HepG2 (cell line): ENCODE measurements around the gene INTS1. TPM values are rescaled to one million over a fixed set of nuclear protein-coding genes. Genes with fewer than 3 reads are reported as not detected.

Source experiments
- CREB1 ChIP-seq, 2 experiments: fragments of 450-650 bp in 1 of 2; IDR thresholded peaks; 2 replicates each; pipeline ENCODE4 v1.6.1; 2016 to 2017; ENCODE audit warnings: control low read depth in 1 of 2, mild to moderate bottlenecking in 1 of 2, missing compliant biosample characterization in 1 of 2, missing genetic modification characterization in 1 of 2
- DNMT1 ChIP-seq: sonication (generic); formaldehyde crosslinking; IDR thresholded peaks from 2 replicates; pipeline ENCODE4 v1.5.1; 2020; ENCODE audit warnings: mild to moderate bottlenecking, missing genetic modification reagents
- EZH2 ChIP-seq: conservative IDR thresholded peaks from 2 replicates; pipeline ENCODE4 v1.6.1; 2012; ENCODE audit warnings: mild to moderate bottlenecking, low read depth, low read length, moderate library complexity
- GFI1 ChIP-seq: sonication (generic); formaldehyde crosslinking; IDR thresholded peaks from 2 replicates; pipeline ENCODE4 v1.5.0; 2020; ENCODE audit warnings: missing genetic modification reagents, mild to moderate bottlenecking, borderline replicate concordance
- HCFC1 ChIP-seq: fragments of 150-350 bp; IDR thresholded peaks from 2 replicates; pipeline ENCODE4 v1.6.1; 2014; ENCODE audit warnings: low read depth, low read length
- HNRNPLL ChIP-seq: fragments of 200-400 bp; formaldehyde crosslinking; IDR thresholded peaks from 2 replicates; pipeline ENCODE4 v1.6.1; 2017; ENCODE audit warnings: mild to moderate bottlenecking, low read depth, low read length; ENCODE audit not compliant: poor library complexity, severe bottlenecking
- MXD1 ChIP-seq: sonication (generic); formaldehyde crosslinking; IDR thresholded peaks from 2 replicates; pipeline ENCODE4 v1.4.0; 2020; ENCODE audit warnings: mild to moderate bottlenecking, missing genetic modification reagents
- TCF7 ChIP-seq: sonication (generic); IDR thresholded peaks from 2 replicates; pipeline ENCODE4 v1.6.1; 2016; ENCODE audit warnings: antibody characterized with exemption, low read depth
- ZNF496 ChIP-seq: sonication (generic); formaldehyde crosslinking; IDR thresholded peaks from 2 replicates; pipeline ENCODE4 v1.8.1; 2023; ENCODE audit warnings: mild to moderate bottlenecking, moderate library complexity, missing genetic modification reagents; ENCODE audit not compliant: insufficient replicate concordance
- ZNF598 ChIP-seq: sonication (generic); formaldehyde crosslinking; IDR thresholded peaks from 2 replicates; pipeline ENCODE4 v1.5.1; 2020; ENCODE audit warnings: mild to moderate bottlenecking, missing genetic modification reagents, borderline replicate concordance
- ZSCAN12 ChIP-seq: sonication (generic); formaldehyde crosslinking; IDR thresholded peaks from 2 replicates; pipeline ENCODE4 v1.9.0; 2021; ENCODE audit warnings: mild to moderate bottlenecking, missing genetic modification reagents
- polyA plus RNA-seq, 8 experiments: library from polyadenylated mRNA; depleted of rRNA in 3 of 8; stranded (reverse) in 7 of 8; unstranded in 1 of 8; fragments of >200 nt; fragmentation: Illumina TruSeq in 4 of 8; extraction: Trizol in 4 of 8; gene quantifications; 2 replicates each; pipeline versions ENCODE4 v1.2.1 to v1.2.3, GENCODE V29; 2011 to 2016; ENCODE audit warnings: low read depth in 4 of 8, missing spikeins in 1 of 8, mixed read lengths in 1 of 8; ENCODE audit not compliant: insufficient read depth in 1 of 8
- total RNA-seq, 5 experiments: library from RNA; depleted of rRNA; stranded (reverse); fragments of >200 nt; fragmentation: Illumina TruSeq; extraction: Trizol; gene quantifications; 2 replicates each; pipeline ENCODE4 v1.2.3, GENCODE V29; 2016; ENCODE audit warnings: low read depth in 1 of 5
- TF ChIP-seq, protein P1 (sequence below): sonication (generic); formaldehyde crosslinking; IDR thresholded peaks from 2 replicates; pipeline ENCODE4 v1.4.0; 2020; ENCODE audit warnings: missing genetic modification reagents, mild to moderate bottlenecking, borderline replicate concordance
- TF ChIP-seq, protein P2 (sequence below): IDR thresholded peaks from 2 replicates; pipeline ENCODE4 v1.6.1; 2012; ENCODE audit warnings: low read depth, low read length, improper control_type of control experiment
- TF ChIP-seq, protein P3 (sequence below): sonication (generic); formaldehyde crosslinking; IDR thresholded peaks from 2 replicates; pipeline ENCODE4 v1.4.0; 2020; ENCODE audit warnings: missing genetic modification reagents, borderline replicate concordance
- TF ChIP-seq, protein P4 (sequence below): IDR thresholded peaks from 2 replicates; pipeline ENCODE4 v1.6.1; 2018; ENCODE audit warnings: missing genetic modification reagents
- TF ChIP-seq, protein P5 (sequence below): sonication (generic); formaldehyde crosslinking; IDR thresholded peaks from 2 replicates; pipeline ENCODE4 v1.5.0; 2020; ENCODE audit warnings: mild to moderate bottlenecking, missing genetic modification reagents

INTS1 gene
- total and polyA plus RNA-seq, 2 of the 13 experiments (the other 11 are each of a cell fraction or from before 2014, with no cell fraction given), result 13.7 to 29.0 TPM

DNA sequence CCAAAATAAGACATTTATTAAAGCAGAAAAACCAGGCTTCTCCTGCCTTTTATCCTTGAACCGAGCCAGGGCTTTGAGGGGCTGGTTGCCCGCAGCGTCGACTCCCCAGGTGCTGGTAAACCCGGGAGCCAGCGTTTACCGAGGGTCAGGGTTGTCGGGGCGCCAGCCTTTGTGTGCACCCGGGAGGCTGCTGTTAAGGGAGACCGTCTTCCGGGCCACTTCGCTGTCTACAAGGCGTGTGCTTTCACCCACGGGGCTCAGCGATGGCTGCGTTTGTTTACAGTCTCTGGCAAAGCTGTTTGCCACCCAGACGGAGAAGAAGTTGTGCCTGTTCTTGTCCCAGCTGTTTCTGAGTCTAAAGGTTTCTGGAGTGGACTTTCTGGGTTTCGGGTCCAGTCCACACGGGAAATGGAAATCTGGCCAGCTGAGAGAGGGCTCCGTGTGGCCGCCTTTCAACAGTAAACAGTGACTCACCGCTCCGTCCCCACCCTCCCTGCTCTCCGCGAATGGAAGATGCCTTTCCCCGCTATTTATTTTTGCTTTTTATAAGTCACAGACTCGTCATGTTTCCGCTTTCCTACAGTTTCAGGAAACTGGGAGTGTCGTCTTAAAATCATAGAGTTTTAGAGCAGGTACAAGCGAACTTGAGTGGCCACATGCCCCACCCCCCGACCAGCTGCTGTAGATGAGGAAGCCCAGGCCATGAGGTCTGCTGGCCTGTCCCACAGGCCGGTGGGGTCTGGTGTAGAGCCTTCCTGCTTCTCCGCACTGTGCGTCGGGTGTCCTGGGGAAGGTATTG, 28.5 kb upstream of the INTS1 start (continued):
- TF ChIP-seq, protein P1, sequence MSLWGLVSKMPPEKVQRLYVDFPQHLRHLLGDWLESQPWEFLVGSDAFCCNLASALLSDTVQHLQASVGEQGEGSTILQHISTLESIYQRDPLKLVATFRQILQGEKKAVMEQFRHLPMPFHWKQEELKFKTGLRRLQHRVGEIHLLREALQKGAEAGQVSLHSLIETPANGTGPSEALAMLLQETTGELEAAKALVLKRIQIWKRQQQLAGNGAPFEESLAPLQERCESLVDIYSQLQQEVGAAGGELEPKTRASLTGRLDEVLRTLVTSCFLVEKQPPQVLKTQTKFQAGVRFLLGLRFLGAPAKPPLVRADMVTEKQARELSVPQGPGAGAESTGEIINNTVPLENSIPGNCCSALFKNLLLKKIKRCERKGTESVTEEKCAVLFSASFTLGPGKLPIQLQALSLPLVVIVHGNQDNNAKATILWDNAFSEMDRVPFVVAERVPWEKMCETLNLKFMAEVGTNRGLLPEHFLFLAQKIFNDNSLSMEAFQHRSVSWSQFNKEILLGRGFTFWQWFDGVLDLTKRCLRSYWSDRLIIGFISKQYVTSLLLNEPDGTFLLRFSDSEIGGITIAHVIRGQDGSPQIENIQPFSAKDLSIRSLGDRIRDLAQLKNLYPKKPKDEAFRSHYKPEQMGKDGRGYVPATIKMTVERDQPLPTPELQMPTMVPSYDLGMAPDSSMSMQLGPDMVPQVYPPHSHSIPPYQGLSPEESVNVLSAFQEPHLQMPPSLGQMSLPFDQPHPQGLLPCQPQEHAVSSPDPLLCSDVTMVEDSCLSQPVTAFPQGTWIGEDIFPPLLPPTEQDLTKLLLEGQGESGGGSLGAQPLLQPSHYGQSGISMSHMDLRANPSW, result no peak; the same call in 1 of the 2 replicates
- TF ChIP-seq MXD1 (CRISPR knock-in tag), result no peak
- no peak for TF ChIP-seq ZNF598 (CRISPR knock-in tag)
- TF ChIP-seq HNRNPLL, result no peak
- TF ChIP-seq, protein P2, sequence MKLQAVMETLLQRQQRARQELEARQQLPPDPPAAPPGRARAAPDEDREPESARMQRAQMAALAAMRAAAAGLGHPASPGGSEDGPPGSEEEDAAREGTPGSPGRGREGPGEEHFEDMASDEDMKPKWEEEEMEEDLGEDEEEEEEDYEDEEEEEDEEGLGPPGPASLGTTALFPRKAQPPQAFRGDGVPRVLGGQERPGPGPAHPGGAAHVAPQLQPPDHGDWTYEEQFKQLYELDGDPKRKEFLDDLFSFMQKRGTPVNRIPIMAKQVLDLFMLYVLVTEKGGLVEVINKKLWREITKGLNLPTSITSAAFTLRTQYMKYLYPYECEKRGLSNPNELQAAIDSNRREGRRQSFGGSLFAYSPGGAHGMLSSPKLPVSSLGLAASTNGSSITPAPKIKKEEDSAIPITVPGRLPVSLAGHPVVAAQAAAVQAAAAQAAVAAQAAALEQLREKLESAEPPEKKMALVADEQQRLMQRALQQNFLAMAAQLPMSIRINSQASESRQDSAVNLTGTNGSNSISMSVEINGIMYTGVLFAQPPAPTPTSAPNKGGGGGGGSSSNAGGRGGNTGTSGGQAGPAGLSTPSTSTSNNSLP, result no peak
- 0 out of 2 replicates have a peak, but pooled peaks have one; percentile 24 for TF ChIP-seq ZSCAN12 (CRISPR knock-in tag)
- TF ChIP-seq, protein P3, sequence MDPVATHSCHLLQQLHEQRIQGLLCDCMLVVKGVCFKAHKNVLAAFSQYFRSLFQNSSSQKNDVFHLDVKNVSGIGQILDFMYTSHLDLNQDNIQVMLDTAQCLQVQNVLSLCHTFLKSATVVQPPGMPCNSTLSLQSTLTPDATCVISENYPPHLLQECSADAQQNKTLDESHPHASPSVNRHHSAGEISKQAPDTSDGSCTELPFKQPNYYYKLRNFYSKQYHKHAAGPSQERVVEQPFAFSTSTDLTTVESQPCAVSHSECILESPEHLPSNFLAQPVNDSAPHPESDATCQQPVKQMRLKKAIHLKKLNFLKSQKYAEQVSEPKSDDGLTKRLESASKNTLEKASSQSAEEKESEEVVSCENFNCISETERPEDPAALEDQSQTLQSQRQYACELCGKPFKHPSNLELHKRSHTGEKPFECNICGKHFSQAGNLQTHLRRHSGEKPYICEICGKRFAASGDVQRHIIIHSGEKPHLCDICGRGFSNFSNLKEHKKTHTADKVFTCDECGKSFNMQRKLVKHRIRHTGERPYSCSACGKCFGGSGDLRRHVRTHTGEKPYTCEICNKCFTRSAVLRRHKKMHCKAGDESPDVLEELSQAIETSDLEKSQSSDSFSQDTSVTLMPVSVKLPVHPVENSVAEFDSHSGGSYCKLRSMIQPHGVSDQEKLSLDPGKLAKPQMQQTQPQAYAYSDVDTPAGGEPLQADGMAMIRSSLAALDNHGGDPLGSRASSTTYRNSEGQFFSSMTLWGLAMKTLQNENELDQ (CRISPR knock-in tag), result no peak
- peak; percentile 69; the same call in 1 of the 2 replicates for TF ChIP-seq GFI1 (CRISPR knock-in tag)
- TF ChIP-seq EZH2, result no peak
- no peak for TF ChIP-seq DNMT1 (CRISPR knock-in tag)
- peak; percentile 14; the same call in 1 of the 2 replicates for TF ChIP-seq TCF7
- TF ChIP-seq, protein P4, sequence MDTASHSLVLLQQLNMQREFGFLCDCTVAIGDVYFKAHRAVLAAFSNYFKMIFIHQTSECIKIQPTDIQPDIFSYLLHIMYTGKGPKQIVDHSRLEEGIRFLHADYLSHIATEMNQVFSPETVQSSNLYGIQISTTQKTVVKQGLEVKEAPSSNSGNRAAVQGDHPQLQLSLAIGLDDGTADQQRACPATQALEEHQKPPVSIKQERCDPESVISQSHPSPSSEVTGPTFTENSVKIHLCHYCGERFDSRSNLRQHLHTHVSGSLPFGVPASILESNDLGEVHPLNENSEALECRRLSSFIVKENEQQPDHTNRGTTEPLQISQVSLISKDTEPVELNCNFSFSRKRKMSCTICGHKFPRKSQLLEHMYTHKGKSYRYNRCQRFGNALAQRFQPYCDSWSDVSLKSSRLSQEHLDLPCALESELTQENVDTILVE, result no peak
- no peak for TF ChIP-seq HCFC1
- peak; percentile 47 for TF ChIP-seq CREB1 (IDR thresholded peaks at IDR 0.05)
- TF ChIP-seq CREB1 (CRISPR knock-in tag; IDR thresholded peaks at IDR 0.05), result no peak; the same call in 1 of the 2 replicates
- no peak for TF ChIP-seq ZNF496 (CRISPR knock-in tag)
- TF ChIP-seq, protein P5, sequence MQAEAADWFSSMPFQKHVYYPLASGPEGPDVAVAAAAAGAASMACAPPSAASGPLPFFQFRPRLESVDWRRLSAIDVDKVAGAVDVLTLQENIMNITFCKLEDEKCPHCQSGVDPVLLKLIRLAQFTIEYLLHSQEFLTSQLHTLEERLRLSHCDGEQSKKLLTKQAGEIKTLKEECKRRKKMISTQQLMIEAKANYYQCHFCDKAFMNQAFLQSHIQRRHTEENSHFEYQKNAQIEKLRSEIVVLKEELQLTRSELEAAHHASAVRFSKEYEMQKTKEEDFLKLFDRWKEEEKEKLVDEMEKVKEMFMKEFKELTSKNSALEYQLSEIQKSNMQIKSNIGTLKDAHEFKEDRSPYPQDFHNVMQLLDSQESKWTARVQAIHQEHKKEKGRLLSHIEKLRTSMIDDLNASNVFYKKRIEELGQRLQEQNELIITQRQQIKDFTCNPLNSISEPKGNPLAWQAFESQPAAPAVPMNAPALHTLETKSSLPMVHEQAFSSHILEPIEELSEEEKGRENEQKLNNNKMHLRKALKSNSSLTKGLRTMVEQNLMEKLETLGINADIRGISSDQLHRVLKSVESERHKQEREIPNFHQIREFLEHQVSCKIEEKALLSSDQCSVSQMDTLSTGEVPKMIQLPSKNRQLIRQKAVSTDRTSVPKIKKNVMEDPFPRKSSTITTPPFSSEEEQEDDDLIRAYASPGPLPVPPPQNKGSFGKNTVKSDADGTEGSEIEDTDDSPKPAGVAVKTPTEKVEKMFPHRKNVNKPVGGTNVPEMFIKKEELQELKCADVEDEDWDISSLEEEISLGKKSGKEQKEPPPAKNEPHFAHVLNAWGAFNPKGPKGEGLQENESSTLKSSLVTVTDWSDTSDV, result no peak
